OCI-LY7 (cell line): ENCODE data around the gene ALDH1A2. TPM values are rescaled to one million over a fixed set of nuclear protein-coding genes. Genes with fewer than 3 reads are reported as not detected.
"Not testable (repeated sequence)": the region's sequence is repeated elsewhere in the genome, so short reads cannot be mapped to it uniquely, and the experiment has no call there.

ENCODE experiments used
- BruUV-seq: library from RNA; stranded (reverse); fragments of 400-500 nt; replicated peaks from 2 replicates; lab custom pipeline; 2021; lab: Mats Ljungman, UMichigan
- CTCF ChIA-PET: fragments of 300-600 bp; sonication (Branson Sonifier 250); formaldehyde crosslinking; loops from one replicate; lab custom pipeline; 2022; ENCODE audit warnings: antibody characterized with exemption; ENCODE audit not compliant: unreplicated experiment; lab: Charles Lee
- POLR2A ChIA-PET: fragments of 300-600 bp; sonication (Branson Sonifier 250); formaldehyde crosslinking; loops from one replicate; lab custom pipeline; 2022; ENCODE audit warnings: antibody characterized with exemption; lab: Charles Lee
- DNase-seq: peaks from one replicate; pipeline ENCODE4 v3.0.0-alpha.2; 2015; ENCODE audit warnings: low spot score
- H2AFZ ChIP-seq: fragments of 200-600 bp; sonication (generic), shearing (Covaris generic); 2 replicates; pipeline ENCODE4 v1.6.1; 2014; ENCODE audit warnings: mild to moderate bottlenecking, antibody characterized with exemption, low read length, moderate library complexity
- H3K27ac ChIP-seq: fragments of 200-600 bp; sonication (generic); 2 replicates; pipeline ENCODE4 v1.5.1; 2014; ENCODE audit warnings: mixed run types, low read depth, mild to moderate bottlenecking, moderate library complexity, low read length, inconsistent platforms; ENCODE audit not compliant: poor library complexity, severe bottlenecking
- H3K36me3 ChIP-seq: fragments of 200-600 bp; sonication (generic); 2 replicates; pipeline ENCODE4 v1.6.1; 2014; ENCODE audit warnings: mild to moderate bottlenecking, antibody characterized with exemption, low read length, moderate library complexity, mixed read lengths; ENCODE audit not compliant: insufficient read depth
- H3K4me1 ChIP-seq: fragments of 200-600 bp; sonication (generic); 2 replicates; pipeline ENCODE4 v1.5.1; 2014; ENCODE audit warnings: mild to moderate bottlenecking, low read length; ENCODE audit not compliant: insufficient read depth, poor library complexity, severe bottlenecking
- H3K4me2 ChIP-seq: fragments of 200-600 bp; sonication (generic); 2 replicates; pipeline ENCODE4 v1.6.1; 2014; ENCODE audit warnings: mild to moderate bottlenecking, low read length
- H3K4me3 ChIP-seq: fragments of 200-600 bp; sonication (generic); 2 replicates; pipeline ENCODE4 v1.5.1; 2014; ENCODE audit warnings: mild to moderate bottlenecking, low read depth, low read length; ENCODE audit not compliant: poor library complexity, severe bottlenecking
- H3K79me2 ChIP-seq: fragments of 200-600 bp; sonication (generic); 2 replicates; pipeline ENCODE4 v1.6.1; 2016; ENCODE audit warnings: low read depth, mild to moderate bottlenecking, low read length, moderate library complexity, mixed read lengths; ENCODE audit not compliant: insufficient read depth
- H3K9me2 ChIP-seq: fragments of 200-600 bp; sonication (generic); 2 replicates; pipeline ENCODE4 v1.6.1; 2016; ENCODE audit warnings: mild to moderate bottlenecking, low read length, mixed read lengths; ENCODE audit not compliant: insufficient read depth
- H3K9me3 ChIP-seq: fragments of 200-600 bp; sonication (generic); 2 replicates; pipeline ENCODE4 v1.6.1; 2014; ENCODE audit warnings: mild to moderate bottlenecking, mixed run types, low read length, mixed read lengths
- H4K20me1 ChIP-seq: fragments of 200-600 bp; sonication (generic); 2 replicates; pipeline ENCODE4 v1.6.1; 2014; ENCODE audit warnings: mild to moderate bottlenecking, antibody characterized with exemption, low read length, moderate library complexity, mixed read lengths; ENCODE audit not compliant: insufficient read depth
- EZH2phosphoT487 ChIP-seq: fragments of 200-600 bp; sonication (generic); IDR thresholded peaks from 2 replicates; pipeline ENCODE4 v1.6.1; 2018; ENCODE audit warnings: low read depth, borderline replicate concordance, mild to moderate bottlenecking, mixed run types, antibody characterized with exemption, low read length, moderate library complexity, mixed read lengths
- intact Hi-C: fragments of 100-400 bp; cut with micrococcal nuclease; formaldehyde crosslinking; loops from one replicate; pipeline ENCODE4 v1.10.0; 2022; ENCODE audit not compliant: unreplicated experiment
- total RNA-seq, 2 experiments: library from RNA; depleted of rRNA in 1 of 2; stranded (reverse); fragments of >200 nt in 1 of 2; shearing (Covaris generic) in 1 of 2; gene quantifications; 2 replicates each; pipeline ENCODE4 v1.2.3, GENCODE V29; 2014 to 2022
- TF ChIP-seq, protein P1 (sequence below): fragments of 200-600 bp; sonication (generic); conservative IDR thresholded peaks from 2 replicates; pipeline ENCODE4 v1.5.1; 2014; ENCODE audit warnings: mild to moderate bottlenecking, antibody characterized with exemption, low read length, moderate library complexity, mixed read lengths

ALDH1A2 gene
- total RNA-seq, 2 experiments from 2014 or later: not detected

DNA sequence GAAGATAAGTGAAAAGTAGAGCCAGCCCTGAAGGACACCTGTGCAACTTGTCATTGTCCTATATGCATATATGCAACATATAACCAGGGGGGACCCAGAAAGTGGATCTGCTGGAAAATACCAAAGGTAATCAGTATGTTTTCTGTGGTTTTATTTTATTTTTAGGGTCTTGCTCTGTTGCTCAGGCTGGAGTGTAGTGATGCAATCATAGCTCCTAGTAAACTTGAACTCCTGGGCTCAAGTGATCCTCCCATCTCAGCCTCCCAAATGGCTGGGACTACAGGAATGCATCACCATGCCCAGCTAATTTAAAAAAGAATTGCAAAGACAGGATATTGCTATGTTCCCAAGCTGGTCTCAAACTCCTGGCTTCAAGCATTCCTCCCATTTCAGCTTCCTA lies 18.0 kb upstream of the ALDH1A2 start:
- Histone ChIP-seq H3K4me1 (no peaks in the 10 kb centered on the region), H3K4me2 (no peak overlapping the region), H2AFZ (no peak overlapping the region), H3K36me3 (no peaks in the 10 kb centered on the region), H3K79me2 (no peaks in the 10 kb centered on the region), H3K9me2 (no peaks in the 10 kb centered on the region), H3K4me3 (no peak overlapping the region), H3K9me3 (no peaks in the 10 kb centered on the region), H4K20me1 (no peaks in the 10 kb centered on the region), H3K27ac (no peak overlapping the region)
- no TSS peak for BruUV-seq
- intact Hi-C loops: no loop called here
- POLR2A ChIA-PET: no interaction called here
- DNase-seq: no peak
- TF ChIP-seq, protein P1, sequence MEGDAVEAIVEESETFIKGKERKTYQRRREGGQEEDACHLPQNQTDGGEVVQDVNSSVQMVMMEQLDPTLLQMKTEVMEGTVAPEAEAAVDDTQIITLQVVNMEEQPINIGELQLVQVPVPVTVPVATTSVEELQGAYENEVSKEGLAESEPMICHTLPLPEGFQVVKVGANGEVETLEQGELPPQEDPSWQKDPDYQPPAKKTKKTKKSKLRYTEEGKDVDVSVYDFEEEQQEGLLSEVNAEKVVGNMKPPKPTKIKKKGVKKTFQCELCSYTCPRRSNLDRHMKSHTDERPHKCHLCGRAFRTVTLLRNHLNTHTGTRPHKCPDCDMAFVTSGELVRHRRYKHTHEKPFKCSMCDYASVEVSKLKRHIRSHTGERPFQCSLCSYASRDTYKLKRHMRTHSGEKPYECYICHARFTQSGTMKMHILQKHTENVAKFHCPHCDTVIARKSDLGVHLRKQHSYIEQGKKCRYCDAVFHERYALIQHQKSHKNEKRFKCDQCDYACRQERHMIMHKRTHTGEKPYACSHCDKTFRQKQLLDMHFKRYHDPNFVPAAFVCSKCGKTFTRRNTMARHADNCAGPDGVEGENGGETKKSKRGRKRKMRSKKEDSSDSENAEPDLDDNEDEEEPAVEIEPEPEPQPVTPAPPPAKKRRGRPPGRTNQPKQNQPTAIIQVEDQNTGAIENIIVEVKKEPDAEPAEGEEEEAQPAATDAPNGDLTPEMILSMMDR: no peak
- no peak for TF ChIP-seq EZH2phosphoT487
- CTCF ChIA-PET: no interaction called here

DNA sequence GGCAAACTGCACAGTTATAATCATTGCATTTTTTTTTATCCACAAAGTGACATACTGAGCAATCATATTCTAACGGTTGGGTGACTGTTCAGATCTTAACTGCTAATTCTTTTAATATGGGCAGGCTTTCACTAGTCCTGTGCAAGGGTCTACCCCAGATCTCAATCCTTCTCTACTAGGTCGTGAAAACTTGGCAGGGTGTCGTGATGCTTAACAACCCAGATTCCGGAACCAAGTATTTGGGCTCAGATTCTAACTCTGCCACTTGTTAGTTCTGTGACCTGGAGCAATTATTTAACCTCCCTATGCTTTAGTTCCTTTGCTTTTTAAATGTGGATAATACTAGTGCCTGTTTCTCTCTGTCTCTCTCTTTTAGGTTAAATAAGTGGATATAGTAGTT lies 16.4 kb upstream of the ALDH1A2 start:
- no peak overlapping the region for H3K27ac ChIP-seq
- no TSS peak for BruUV-seq
- TF ChIP-seq, protein P1: no peak
- no peak for TF ChIP-seq EZH2phosphoT487
- DNase-seq: no peak
- H3K4me3 ChIP-seq: no peak overlapping the region
- H3K4me1 ChIP-seq: no peaks in the 10 kb centered on the region
- CTCF ChIA-PET: no interaction called here
- no peaks in the 10 kb centered on the region for H3K79me2 ChIP-seq
- POLR2A ChIA-PET: no interaction called here
- intact Hi-C loops: no loop called here
- H3K4me2 ChIP-seq: no peak overlapping the region
- H3K9me3 ChIP-seq: no peaks in the 10 kb centered on the region
- no peak overlapping the region for H2AFZ ChIP-seq
- H4K20me1 ChIP-seq: no peaks in the 10 kb centered on the region
- H3K9me2 ChIP-seq: no peaks in the 10 kb centered on the region
- no peaks in the 10 kb centered on the region for H3K36me3 ChIP-seq

DNA sequence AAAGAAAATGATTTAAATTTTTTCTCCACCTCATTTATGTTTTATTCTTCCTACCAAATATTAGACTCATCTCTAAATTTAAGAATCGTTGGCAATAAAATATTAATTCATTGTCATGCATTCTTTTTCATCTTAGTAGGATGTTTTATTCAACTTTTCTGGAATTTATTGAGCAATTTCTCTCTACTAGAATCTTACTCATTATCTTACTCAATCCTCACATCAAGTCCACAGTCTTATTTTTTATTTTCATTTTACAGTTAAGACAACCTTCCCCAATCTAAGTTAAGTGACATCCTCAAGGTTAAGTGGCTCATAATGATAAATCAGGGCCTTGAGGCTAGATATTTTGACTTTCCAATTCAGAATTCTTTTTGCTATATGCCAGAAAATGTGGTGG lies 15.9 kb upstream of the ALDH1A2 start:
- no peak overlapping the region for H2AFZ ChIP-seq
- BruUV-seq: no TSS peak
- H3K9me3 ChIP-seq: no peaks in the 10 kb centered on the region
- H3K36me3 ChIP-seq: no peaks in the 10 kb centered on the region
- no peak for DNase-seq
- no peaks in the 10 kb centered on the region for H3K79me2 ChIP-seq
- H3K4me3 ChIP-seq: no peak overlapping the region
- TF ChIP-seq, protein P1: no peak
- TF ChIP-seq EZH2phosphoT487: no peak
- H3K4me2 ChIP-seq: no peak overlapping the region
- ChIA-PET CTCF (no interaction called here), POLR2A (no interaction called here)
- intact Hi-C loops: no loop called here
- no peaks in the 10 kb centered on the region for H4K20me1 ChIP-seq
- no peaks in the 10 kb centered on the region for H3K9me2 ChIP-seq
- no peak overlapping the region for H3K27ac ChIP-seq
- no peaks in the 10 kb centered on the region for H3K4me1 ChIP-seq

DNA sequence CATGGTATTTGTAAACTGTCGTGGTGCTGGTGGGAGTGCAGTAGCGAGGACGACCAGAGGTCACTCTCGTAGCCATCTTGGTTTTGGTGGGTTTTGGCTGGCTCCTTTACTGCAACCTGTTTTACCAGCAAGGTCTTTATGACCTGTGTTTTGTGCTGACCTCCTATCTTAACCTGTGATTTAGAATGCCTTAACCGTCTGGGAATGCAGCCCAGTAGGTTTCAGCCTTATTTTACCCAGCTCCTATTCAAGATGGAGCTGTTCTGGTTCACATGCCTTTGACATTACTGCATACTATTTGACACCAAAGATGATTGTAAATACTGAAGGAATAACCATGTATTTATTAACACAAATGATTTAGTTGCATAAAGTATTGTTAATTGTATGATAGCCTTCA lies 15.4 kb upstream of the ALDH1A2 start:
- H3K4me2 ChIP-seq, H3K36me3 ChIP-seq, CTCF ChIA-PET, DNase-seq, POLR2A ChIA-PET, H3K27ac ChIP-seq, H3K9me2 ChIP-seq, H4K20me1 ChIP-seq, H3K4me3 ChIP-seq, BruUV-seq, H3K4me1 ChIP-seq, H3K9me3 ChIP-seq, intact Hi-C loops, H3K79me2 ChIP-seq: not testable (repeated sequence)
- peak overlapping the region; percentile 71 for H2AFZ ChIP-seq
